Stimulated activated naive CD4-positive, alpha-beta T cell (primary cell): ENCODE results near the gene SCGB1C1.
"Not testable (repeated sequence)": the region's sequence is repeated elsewhere in the genome, so short reads cannot be mapped to it uniquely, and the experiment has no call there.

Experiments
- DNase-seq, 6 experiments: peaks; one replicate each; lab custom pipeline; 2025; lab: John Stamatoyannopoulos, UW

Gene SCGB1C1

GRCh38 chr11:218815-219593 lies 26.1 kb downstream of the SCGB1C1 start:
- DNase-seq = no peak

- DNase-seq = not testable (repeated sequence)
Measured at GRCh38 chr11:220641-221215, 27.9 kb downstream of the SCGB1C1 start.

- no peak for DNase-seq
Measured at GRCh38 chr11:221539-221938, 28.7 kb downstream of the SCGB1C1 start.

GRCh38 chr11:221998-222789 lies 29.3 kb downstream of the SCGB1C1 start:
- no peak for DNase-seq

- no peak for DNase-seq
Measured at GRCh38 chr11:223026-223789, 30.3 kb downstream of the SCGB1C1 start.

- DNase-seq = no peak
Measured at GRCh38 chr11:223884-224283, 31.0 kb downstream of the SCGB1C1 start.

GRCh38 chr11:224424-224823 lies 31.5 kb downstream of the SCGB1C1 start:
- no peak for DNase-seq

- no peak for DNase-seq
Measured at GRCh38 chr11:225734-226453, 33.0 kb downstream of the SCGB1C1 start.

GRCh38 chr11:227824-228379 lies 35.0 kb downstream of the SCGB1C1 start:
- DNase-seq = no peak

- DNase-seq = no peak
Measured at GRCh38 chr11:230431-230830, 37.6 kb downstream of the SCGB1C1 start.

GRCh38 chr11:232783-233565 lies 40.1 kb downstream of the SCGB1C1 start:
- no peak for DNase-seq

GRCh38 chr11:235180-235579 lies 42.3 kb downstream of the SCGB1C1 start:
- DNase-seq = no peak

GRCh38 chr11:235609-235996 lies 42.7 kb downstream of the SCGB1C1 start:
- peak in 1 of 6 experiments; percentile 61 for DNase-seq

- DNase-seq = peak; percentile 79 to 92 (median 87)
Measured at GRCh38 chr11:235997-236773, 43.3 kb downstream of the SCGB1C1 start, which contains the start of gene SIRT3. Gene SIRT3, minus strand, starts transcription at chr11:236342. Its CDS starts 14 bp downstream, at chr11:236328.

- DNase-seq = peak; percentile 76 to 92 (median 82)
Measured at GRCh38 chr11:236774-237767, 44.2 kb downstream of the SCGB1C1 start, which contains the start of gene PSMD13. Gene PSMD13, plus strand, starts transcription at chr11:236976. Its CDS starts 74 bp downstream, at chr11:237050.

- DNase-seq = not testable (repeated sequence)
Measured at GRCh38 chr11:238346-238745, 45.5 kb downstream of the SCGB1C1 start.

- DNase-seq = no peak
Measured at GRCh38 chr11:240315-240714, 47.4 kb downstream of the SCGB1C1 start.

- no peak for DNase-seq
Measured at GRCh38 chr11:241634-242033, 48.8 kb downstream of the SCGB1C1 start.
